Neural progenitor cell (in vitro differentiated cells): Measurements from ENCODE around the gene BTBD9.

Experiments
- CTCF ChIP-seq: fragments of 200-600 bp; sonication (generic); IDR thresholded peaks from 2 replicates; pipeline ENCODE4 v1.5.1; 2017; ENCODE audit warnings: antibody characterized with exemption, mild to moderate bottlenecking
- EZH2 ChIP-seq: fragments of 200-600 bp; sonication (generic); IDR thresholded peaks from 2 replicates; pipeline ENCODE4 v1.6.1; 2017; ENCODE audit warnings: antibody characterized with exemption, mild to moderate bottlenecking, moderate library complexity
- EZH2phosphoT487 ChIP-seq: fragments of 200-600 bp; sonication (generic); IDR thresholded peaks from 2 replicates; pipeline ENCODE4 v1.6.1; 2017; ENCODE audit warnings: antibody characterized with exemption

- TF ChIP-seq CTCF (no peak), EZH2phosphoT487 (no peak), EZH2 (no peak)
Measured at GRCh38 chr6:38323216-38323615, 316.5 kb downstream of the BTBD9 start.
